OCI-LY7 (cell line): ENCODE data around the gene RITA1.

ENCODE experiments used
- EZH2phosphoT487 ChIP-seq: fragments of 200-600 bp; sonication (generic); IDR thresholded peaks from 2 replicates; pipeline ENCODE4 v1.6.1; 2018; ENCODE audit warnings: low read depth, borderline replicate concordance, mild to moderate bottlenecking, mixed run types, antibody characterized with exemption, low read length, moderate library complexity, mixed read lengths
- TF ChIP-seq, protein P1 (sequence below): fragments of 200-600 bp; sonication (generic); conservative IDR thresholded peaks from 2 replicates; pipeline ENCODE4 v1.5.1; 2014; ENCODE audit warnings: mild to moderate bottlenecking, antibody characterized with exemption, low read length, moderate library complexity, mixed read lengths

DNA sequence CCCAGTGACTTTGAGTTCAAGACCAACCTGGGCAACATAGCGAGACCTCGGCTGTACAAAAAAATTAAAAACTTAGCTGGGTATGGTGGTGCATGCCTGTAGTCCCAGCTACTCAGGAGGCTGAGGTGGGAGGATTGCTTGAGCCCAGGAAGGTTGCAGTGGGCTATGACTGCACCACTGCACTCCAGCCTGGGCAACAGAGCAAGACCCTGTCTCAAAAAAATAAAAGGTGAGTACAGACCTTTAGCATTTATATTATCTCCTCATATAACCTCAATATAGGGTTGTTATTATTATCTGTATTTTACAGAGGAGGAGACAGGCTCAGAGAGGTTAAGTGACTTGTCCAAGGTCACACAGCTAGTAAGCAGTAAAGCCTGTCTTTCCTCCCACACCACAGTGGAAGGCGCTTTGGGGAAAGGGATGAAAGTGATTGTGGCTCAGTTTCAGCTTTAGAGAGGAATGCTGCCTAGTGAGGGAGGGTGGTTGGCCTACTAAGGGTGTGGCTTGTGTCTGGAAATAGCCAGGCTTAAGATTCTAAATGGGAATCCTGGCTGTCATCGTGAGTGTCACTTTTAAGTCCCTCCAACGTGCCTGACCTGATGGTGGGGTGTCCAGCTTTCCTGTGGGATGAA lies 43.0 kb downstream of the RITA1 start:
- TF ChIP-seq, protein P1, sequence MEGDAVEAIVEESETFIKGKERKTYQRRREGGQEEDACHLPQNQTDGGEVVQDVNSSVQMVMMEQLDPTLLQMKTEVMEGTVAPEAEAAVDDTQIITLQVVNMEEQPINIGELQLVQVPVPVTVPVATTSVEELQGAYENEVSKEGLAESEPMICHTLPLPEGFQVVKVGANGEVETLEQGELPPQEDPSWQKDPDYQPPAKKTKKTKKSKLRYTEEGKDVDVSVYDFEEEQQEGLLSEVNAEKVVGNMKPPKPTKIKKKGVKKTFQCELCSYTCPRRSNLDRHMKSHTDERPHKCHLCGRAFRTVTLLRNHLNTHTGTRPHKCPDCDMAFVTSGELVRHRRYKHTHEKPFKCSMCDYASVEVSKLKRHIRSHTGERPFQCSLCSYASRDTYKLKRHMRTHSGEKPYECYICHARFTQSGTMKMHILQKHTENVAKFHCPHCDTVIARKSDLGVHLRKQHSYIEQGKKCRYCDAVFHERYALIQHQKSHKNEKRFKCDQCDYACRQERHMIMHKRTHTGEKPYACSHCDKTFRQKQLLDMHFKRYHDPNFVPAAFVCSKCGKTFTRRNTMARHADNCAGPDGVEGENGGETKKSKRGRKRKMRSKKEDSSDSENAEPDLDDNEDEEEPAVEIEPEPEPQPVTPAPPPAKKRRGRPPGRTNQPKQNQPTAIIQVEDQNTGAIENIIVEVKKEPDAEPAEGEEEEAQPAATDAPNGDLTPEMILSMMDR, result no peak
- no peak for TF ChIP-seq EZH2phosphoT487
